Thyroid gland (tissue), 4 donors: ENCODE measurements around the gene FAM136A.

Source experiments
- CTCF ChIP-seq, 6 experiments: fragments of 200-600 bp in 3 of 6; fragments of 450-650 bp in 3 of 6; sonication (generic) in 3 of 6; IDR thresholded peaks; one replicate each; pipeline ENCODE4 v1.5.1; 2016 to 2019; ENCODE audit warnings: antibody characterized with exemption in 6 of 6, mild to moderate bottlenecking in 2 of 6, inconsistent platforms in 1 of 6, moderate library complexity in 1 of 6
- POLR2A ChIP-seq, 2 donors: fragments of 450-650 bp; IDR thresholded peaks; one replicate each; pipeline ENCODE4 v1.6.1; 2017; ENCODE audit warnings: antibody characterized with exemption in 2 of 2, mild to moderate bottlenecking in 2 of 2, moderate library complexity in 1 of 2

GRCh38 chr2:70258532-70258875 lies 43.4 kb downstream of the FAM136A start:
- no peak for TF ChIP-seq POLR2A (IDR thresholded peaks at IDR 0.05)
- TF ChIP-seq CTCF (IDR thresholded peaks at IDR 0.05) = no peak
